ENCODE data around the gene PRDM16. TPM values are rescaled to one million over a fixed set of nuclear protein-coding genes. Genes with fewer than 3 reads are reported as not detected.

PRDM16 gene
- total and polyA plus RNA-seq, 2 of the 4 experiments (the other 2 are of a cell fraction): 0.02 TPM; not detected in 1

- Histone ChIP-seq H4K20me1 (ENCODE audit: insufficient read depth, low read length) (no peaks in the 10 kb centered on the region), H3K4me3 (ENCODE audit: insufficient read depth, low read depth, low read length) (no peak overlapping the region), H3K9me1 (ENCODE audit: insufficient read depth, low read length) (no peaks in the 10 kb centered on the region), H3K4ac (ENCODE audit: low read depth, low read length) (no peak overlapping the region), H4K91ac (ENCODE audit: insufficient read depth, low read depth, low read length) (no peak overlapping the region), H3K4me2 (ENCODE audit: low read depth, low read length) (no peak overlapping the region), H3K14ac (replicated peaks; ENCODE audit: low read depth, low read length) (no peak overlapping the region), H3K23ac (ENCODE audit: low read depth, low read length) (no peak overlapping the region), H2BK120ac (ENCODE audit: low read depth, low read length) (no peak overlapping the region), H3K18ac (ENCODE audit: low read depth, low read length) (no peak overlapping the region), H3K9ac (ENCODE audit: low read depth, low read length) (no peak overlapping the region), H4K5ac (ENCODE audit: low read depth, low read length) (no peak overlapping the region), H2BK5ac (ENCODE audit: low read depth, low read length, poor library complexity, severe bottlenecking) (no peak overlapping the region), H2AFZ (replicated peaks; ENCODE audit: low read length, poor library complexity) (no peak overlapping the region), H3K36me3 (ENCODE audit: control insufficient read depth, insufficient read depth, low read length) (no peaks in the 10 kb centered on the region), H2BK15ac (ENCODE audit: low read depth, low read length) (no peak overlapping the region), H2AK9ac (replicated peaks; ENCODE audit: low read depth, low read length, poor library complexity) (no peak overlapping the region), H3K56ac (ENCODE audit: extremely low read depth, insufficient read depth, low read length) (no peak overlapping the region), H2BK20ac (ENCODE audit: low read depth, low read length) (no peak overlapping the region), H3K27me3 (ENCODE audit: control insufficient read depth, insufficient read depth, low read length) (no peaks in the 10 kb centered on the region; the same call in 1 of the 2 replicates), H3K27ac (ENCODE audit: insufficient read depth, low read length) (no peak overlapping the region), H2AK5ac (ENCODE audit: low read depth, low read length) (no peak overlapping the region), H3K79me1 (ENCODE audit: low read depth in 1 of 2, low read length in 2 of 2) (no peaks in the 10 kb centered on the region), H3K9me3 (ENCODE audit: control insufficient read depth, insufficient read depth, low read length) (peaks cover 2% of the 10 kb centered on the region; the same call in 1 of the 2 replicates), H4K8ac (ENCODE audit: low read depth in 2 of 2, low read length in 2 of 2) (no peak overlapping the region), H3K4me1 (ENCODE audit: control insufficient read depth, insufficient read depth, low read length) (no peaks in the 10 kb centered on the region)
- ATAC-seq (ENCODE audit: low read depth) (no peak), DNase-seq (no peak)
- 68% methylated on average over 6 of the region's 15 CpGs; no CpG with 5 or more reads in 1 of the 2 experiments for WGBS, 2 experiments (ENCODE audit: extremely low coverage in 2 of 2, insufficient read length in 1 of 2)
- dilution Hi-C loops (cut with HindIII; ENCODE audit: low sequenced_read_pairs, unreplicated experiment) (no loop called here), in situ Hi-C loops (cut with MboI; ENCODE audit: low sequenced_read_pairs) (loop anchor here (10.0 kb wide), 1 partner anchor 61 kb away; no protein-coding TSS in a partner anchor), intact Hi-C loops (cut with micrococcal nuclease) (no loop called here)
- TF ChIP-seq BHLHE40 (IDR thresholded peaks at IDR 0.05; ENCODE audit: low read depth, low read length) (no peak), FOS (IDR thresholded peaks at IDR 0.05; ENCODE audit: low read depth, low read length) (no peak), NFE2L2 (IDR thresholded peaks at IDR 0.05; ENCODE audit: low read depth, low read length) (no peak), CHD1 (IDR thresholded peaks at IDR 0.05; ENCODE audit: low read depth, low read length) (no peak), RFX5 (IDR thresholded peaks at IDR 0.05; ENCODE audit: low read depth, low read length) (no peak), RAD21 (IDR thresholded peaks at IDR 0.05; ENCODE audit: low read length) (no peak), MXI1 (IDR thresholded peaks at IDR 0.05; ENCODE audit: borderline replicate concordance, low read depth, low read length) (no peak), MAZ (IDR thresholded peaks at IDR 0.05; ENCODE audit: borderline replicate concordance, low read depth, low read length) (no peak), ELK1 (IDR thresholded peaks at IDR 0.05; ENCODE audit: borderline replicate concordance, low read depth, low read length) (no peak), CTCF (conservative IDR thresholded peaks at IDR 0.05; ENCODE audit: low read depth, low read length) (no peak), USF2 (IDR thresholded peaks at IDR 0.05; ENCODE audit: low read depth, low read length) (no peak), POLR2A (IDR thresholded peaks at IDR 0.05; ENCODE audit: low read depth, low read length) (no peak), CEBPB (IDR thresholded peaks at IDR 0.05; ENCODE audit: low read depth, low read length) (no peak), SMC3 (IDR thresholded peaks at IDR 0.05; ENCODE audit: low read depth, low read length) (no peak), MAFK (IDR thresholded peaks at IDR 0.05; ENCODE audit: low read depth, low read length) (no peak), RCOR1 (IDR thresholded peaks at IDR 0.05; ENCODE audit: insufficient replicate concordance, low read length) (no peak)
- ChIA-PET CTCF (no interaction called here), POLR2A (ENCODE audit: unreplicated experiment) (no interaction called here)
- no TSS peak for BruUV-seq (replicated peaks)
Observed at GRCh38 chr1:3235496-3235895, 166.5 kb downstream of the PRDM16 start.
